H1 (cell line): ENCODE results near the gene BTN1A1. TPM values are rescaled to one million over a fixed set of nuclear protein-coding genes. Genes with fewer than 3 reads are reported as not detected.
A peak's percentile ranks its signal among the peaks of the same experiment; 100 is the strongest.

Experiments
- CTCF ChIA-PET: fragments of 300-600 bp; sonication (Branson Sonifier 250); formaldehyde crosslinking; loops from one replicate; lab custom pipeline; 2021; ENCODE audit not compliant: partially characterized antibody; lab: Charles Lee
- POLR2A ChIA-PET: fragments of 300-600 bp; sonication (Branson Sonifier 250); formaldehyde crosslinking; loops from one replicate; lab custom pipeline; 2021; ENCODE audit warnings: inconsistent platforms; ENCODE audit not compliant: partially characterized antibody; lab: Charles Lee
- DNase-seq, 2 experiments: peaks; one replicate each; pipeline versions ENCODE4 v3.0.0 to v3.0.0-alpha.2; 2010 to 2022; ENCODE audit warnings: low spot score in 2 of 2, low read depth in 1 of 2, mixed read lengths in 1 of 2
- FAIRE-seq: peaks from 2 replicates; lab custom pipeline; 2011; peaks lifted over from hg19 to GRCh38; lab: Jason Lieb, UNC
- H2AFZ ChIP-seq: 2 replicates; pipeline ENCODE4 v1.8.1; 2012; ENCODE audit warnings: low read length, inconsistent platforms
- H2AK5ac ChIP-seq: 2 replicates; pipeline ENCODE4 v1.6.1; 2013; ENCODE audit warnings: low read depth, low read length
- H2BK120ac ChIP-seq: replicated peaks from 2 replicates; pipeline ENCODE3; 2013; ENCODE audit warnings: low read depth, low read length, inconsistent platforms
- H2BK12ac ChIP-seq: 2 replicates; pipeline ENCODE4 v1.6.1; 2013; ENCODE audit warnings: low read depth, low read length
- H2BK15ac ChIP-seq: 2 replicates; pipeline ENCODE4 v1.6.1; 2013; ENCODE audit warnings: low read length
- H2BK20ac ChIP-seq: 2 replicates; pipeline ENCODE4 v1.6.1; 2013; ENCODE audit warnings: low read length
- H2BK5ac ChIP-seq: 2 replicates; pipeline ENCODE4 v1.6.1; 2013; ENCODE audit warnings: low read depth, low read length
- H3K14ac ChIP-seq: 2 replicates; pipeline ENCODE4 v1.6.1; 2013; ENCODE audit warnings: inconsistent platforms; ENCODE audit not compliant: insufficient read length
- H3K18ac ChIP-seq: 2 replicates; pipeline ENCODE4 v1.6.1; 2013; ENCODE audit warnings: low read length; ENCODE audit errors: extremely low read depth
- H3K23ac ChIP-seq: 2 replicates; pipeline ENCODE4 v1.6.1; 2013; ENCODE audit warnings: inconsistent platforms; ENCODE audit not compliant: insufficient read length
- H3K23me2 ChIP-seq: 2 replicates; pipeline ENCODE4 v1.6.1; 2013; ENCODE audit warnings: low read depth, low read length
- H3K27ac ChIP-seq: 2 replicates; pipeline ENCODE4 v1.6.1; 2011; ENCODE audit warnings: low read depth, low read length, inconsistent platforms
- H3K27me3 ChIP-seq, 4 experiments: replicated peaks in 1 of 4; 1 replicate in 1 of 4; 2 replicates in 3 of 4; pipeline versions ENCODE4 v1.6.1 to v1.8.1; 2011 to 2013; ENCODE audit warnings: low read length in 3 of 4, mild to moderate bottlenecking in 3 of 4, inconsistent platforms in 2 of 4, mixed read lengths in 2 of 4, moderate library complexity in 1 of 4; ENCODE audit not compliant: control insufficient read depth in 3 of 4, insufficient read depth in 3 of 4; ENCODE audit errors: extremely low read depth in 1 of 4
- H3K36me3 ChIP-seq, 4 experiments: 2 replicates each; pipeline versions ENCODE4 v1.6.1 to v1.8.1; 2011 to 2013; ENCODE audit warnings: mild to moderate bottlenecking in 4 of 4, low read length in 3 of 4, moderate library complexity in 2 of 4, control low read depth in 1 of 4, inconsistent platforms in 1 of 4; ENCODE audit not compliant: insufficient read depth in 4 of 4, control insufficient read depth in 2 of 4
- H3K4ac ChIP-seq: replicated peaks from 2 replicates; pipeline ENCODE3; 2013; ENCODE audit warnings: low read length, low read depth, mixed read lengths, inconsistent platforms; ENCODE audit not compliant: insufficient read length
- H3K4me1 ChIP-seq, 4 experiments: replicated peaks in 1 of 4; 1 replicate in 1 of 4; 2 replicates in 3 of 4; pipeline versions ENCODE4 v1.6.1 to v1.8.1; 2011 to 2013; ENCODE audit warnings: low read length in 3 of 4, inconsistent platforms in 2 of 4, mixed read lengths in 1 of 4; ENCODE audit not compliant: insufficient read depth in 4 of 4, control insufficient read depth in 3 of 4
- H3K4me2 ChIP-seq, 2 experiments: 2 replicates each; pipeline versions ENCODE4 v1.6.1 to v1.8.1; 2011 to 2013; ENCODE audit warnings: low read depth in 2 of 2, low read length in 2 of 2, control low read depth in 1 of 2, inconsistent platforms in 1 of 2, mild to moderate bottlenecking in 1 of 2; ENCODE audit not compliant: insufficient read depth in 1 of 2
- H3K4me3 ChIP-seq, 4 experiments: fragments of 200-600, 300-600 bp in 1 of 4; sonication (generic), shearing (Covaris generic), sonication (Bioruptor Twin) in 1 of 4; 2 replicates each; pipeline versions ENCODE4 v1.5.1 to v1.8.1; 2011 to 2016; ENCODE audit warnings: low read length in 4 of 4, low read depth in 3 of 4, control low read depth in 2 of 4, inconsistent platforms in 2 of 4, mild to moderate bottlenecking in 2 of 4, mixed read lengths in 1 of 4, moderate library complexity in 1 of 4; ENCODE audit not compliant: insufficient read depth in 2 of 4; ENCODE audit errors: extremely low read depth in 1 of 4
- H3K56ac ChIP-seq: replicated peaks from 2 replicates; pipeline ENCODE3; 2013; ENCODE audit warnings: low read depth, mild to moderate bottlenecking, mixed read lengths, low read length, inconsistent platforms; ENCODE audit not compliant: insufficient read length
- H3K79me1 ChIP-seq: 2 replicates; pipeline ENCODE4 v1.6.1; 2013; ENCODE audit warnings: low read depth, low read length, control low read depth
- H3K79me2 ChIP-seq, 2 experiments: 2 replicates each; pipeline versions ENCODE4 v1.6.1 to v1.8.1; 2012 to 2013; ENCODE audit warnings: low read length in 2 of 2, mild to moderate bottlenecking in 2 of 2, inconsistent platforms in 1 of 2; ENCODE audit not compliant: insufficient read depth in 2 of 2, control insufficient read depth in 1 of 2
- H3K9ac ChIP-seq, 4 experiments: replicated peaks in 1 of 4; 1 replicate in 1 of 4; 2 replicates in 3 of 4; pipeline versions ENCODE4 v1.6.1 to v1.8.1; 2011 to 2013; ENCODE audit warnings: low read depth in 3 of 4, low read length in 3 of 4, control low read depth in 2 of 4, mild to moderate bottlenecking in 2 of 4, moderate library complexity in 2 of 4, inconsistent platforms in 1 of 4; ENCODE audit errors: extremely low read depth in 1 of 4
- H3K9me3 ChIP-seq, 2 experiments: 2 replicates each; pipeline versions ENCODE4 v1.6.1 to v1.8.1; 2012 to 2013; ENCODE audit warnings: mild to moderate bottlenecking in 2 of 2, moderate library complexity in 2 of 2, control low read depth in 1 of 2, inconsistent platforms in 1 of 2, low read depth in 1 of 2, low read length in 1 of 2, mixed read lengths in 1 of 2; ENCODE audit not compliant: insufficient read depth in 2 of 2
- H4K20me1 ChIP-seq, 2 experiments: replicated peaks in 1 of 2; 2 replicates each; pipeline versions ENCODE3 to v1.8.1; 2011 to 2013; ENCODE audit warnings: inconsistent platforms in 2 of 2, low read length in 2 of 2, mild to moderate bottlenecking in 1 of 2; ENCODE audit not compliant: insufficient read depth in 2 of 2, control insufficient read depth in 1 of 2
- H4K5ac ChIP-seq: 2 replicates; pipeline ENCODE4 v1.6.1; 2013; ENCODE audit warnings: low read length, low read depth, mixed read lengths, inconsistent platforms; ENCODE audit not compliant: insufficient read length
- H4K8ac ChIP-seq: 2 replicates; pipeline ENCODE4 v1.8.0; 2013; ENCODE audit warnings: mild to moderate bottlenecking, moderate library complexity, low read length, inconsistent platforms; ENCODE audit not compliant: insufficient read depth; ENCODE audit errors: extremely low read depth
- H4K91ac ChIP-seq: replicated peaks from 2 replicates; pipeline ENCODE3; 2013; ENCODE audit warnings: low read length, mixed read lengths, inconsistent platforms; ENCODE audit not compliant: insufficient read length
- POLR2A ChIP-seq, 2 experiments: IDR thresholded peaks; 1 replicate in 1 of 2; 2 replicates in 1 of 2; pipeline ENCODE4 v1.6.1; 2011; ENCODE audit warnings: low read depth in 2 of 2, low read length in 2 of 2, mild to moderate bottlenecking in 2 of 2; ENCODE audit errors: control extremely low read depth in 1 of 2
- RFX5 ChIP-seq: IDR thresholded peaks from 2 replicates; pipeline ENCODE4 v1.6.1; 2011; ENCODE audit warnings: low read depth, low read length, improper control_type of control experiment, borderline replicate concordance
- SIN3A ChIP-seq, 2 experiments: IDR thresholded peaks in 1 of 2; conservative IDR thresholded peaks in 1 of 2; 2 replicates each; pipeline ENCODE4 v1.6.1; 2011 to 2012; ENCODE audit warnings: low read length in 2 of 2, improper control_type of control experiment in 1 of 2, low read depth in 1 of 2, mild to moderate bottlenecking in 1 of 2
- WGBS, 2 experiments: shearing (Covaris generic) in 1 of 2; methylation state at CpG; one replicate each; pipeline versions ENCODE4 v1.1.6 to v1.1.7; 2013 to 2015; ENCODE audit warnings: low lambda C conversion rate in 2 of 2, mixed read lengths in 2 of 2, inconsistent platforms in 1 of 2, low coverage in 1 of 2, missing lambda C conversion rate in 1 of 2; ENCODE audit not compliant: insufficient replicate concordance in 2 of 2, insufficient coverage in 1 of 2, insufficient read length in 1 of 2; ENCODE audit errors: extremely low coverage in 1 of 2, missing lambda C conversion rate in 1 of 2; 5-methylcytosine and 5-hydroxymethylcytosine counted together
- polyA plus RNA-seq, 7 experiments: library from polyadenylated mRNA; depleted of rRNA in 3 of 7; stranded (reverse) in 5 of 7; unstranded in 2 of 7; fragments of >200 nt in 5 of 7; fragments of 200-250 nt in 2 of 7; gene quantifications; 1 replicate in 5 of 7; 2 replicates in 1 of 7; 4 replicates in 1 of 7; pipeline versions ENCODE4 v1.2.1 to v1.2.3, GENCODE V29; 2011 to 2013; ENCODE audit warnings: missing spikeins in 2 of 7, mixed read lengths in 2 of 7
- total RNA-seq: library from RNA; stranded (reverse); fragmentation: NEBNext Ultra II Directional; extraction: Animal tissue kit (Norgen Biotek cat#: 25700); gene quantifications from 2 replicates; pipeline ENCODE4 v1.2.1, GENCODE V29; 2021

The BTN1A1 gene
- total and polyA plus RNA-seq, 2 of the 8 experiments (the other 6 are each of a cell fraction or from before 2014, with no cell fraction given) = 0.28 to 0.35 TPM

GRCh38 chr6:26475823-26476729, 24.0 kb upstream of the BTN1A1 start:
- H3K27ac ChIP-seq = no peak overlapping the region
- no peak overlapping the region for H4K8ac ChIP-seq
- H3K9ac ChIP-seq = no peak overlapping the region
- POLR2A ChIA-PET = interaction anchor here (0.9 to 1.8 kb wide), 3 partner anchors 11 to 65 kb away, joined by 4 to 5 read pairs (median 4); no protein-coding TSS in a partner anchor
- no peak overlapping the region for H2AK5ac ChIP-seq
- peak overlapping the region; percentile 21 to 63; a peak in 3 of 4 replicates for H3K4me2 ChIP-seq
- DNase-seq (no peak), FAIRE-seq (no peak)
- H3K36me3 ChIP-seq = no peaks in the 10 kb centered on the region
- H3K14ac ChIP-seq = no peak overlapping the region
- H3K18ac ChIP-seq = 0 out of 2 replicates have a peak overlapping the region, but pooled peaks have one; percentile 13
- no peak overlapping the region for H4K5ac ChIP-seq
- CTCF ChIA-PET = interaction anchor here (0.8 to 1.8 kb wide), 6 partner anchors 11 to 55 kb away, joined by 3 to 7 read pairs (median 4); no protein-coding TSS in a partner anchor
- H2BK20ac ChIP-seq = no peak overlapping the region
- WGBS, 2 experiments = 63% methylated on average over 7 of the region's 7 CpGs; no CpG with 5 or more reads in 1 of the 2 experiments
- H2BK120ac ChIP-seq = no peak overlapping the region
- peaks cover 0 to 3% of the 10 kb centered on the region in 2 experiments; a peak in 2 of 4 replicates for H3K9me3 ChIP-seq
- no peak overlapping the region for H4K91ac ChIP-seq
- H2BK15ac ChIP-seq = no peak overlapping the region
- no peaks in the 10 kb centered on the region for H3K23me2 ChIP-seq
- no peak overlapping the region for H3K4me3 ChIP-seq
- peak overlapping the region; percentile 70; the same call in 1 of the 2 replicates for H2AFZ ChIP-seq
- peaks cover 6 to 14% (median 10%) of the 10 kb centered on the region in 4 experiments; a peak in 5 of 7 replicates for H3K4me1 ChIP-seq
- TF ChIP-seq RFX5 (peak; percentile 58; the same call in 1 of the 2 replicates), SIN3A (conservative IDR thresholded peaks at IDR 0.05 in 1 of 2, IDR thresholded peaks at IDR 0.05 in 1 of 2; ENCODE audit: low read depth in 1 of 2, low read length in 2 of 2) (no peak), POLR2A (IDR thresholded peaks at IDR 0.05; ENCODE audit: control extremely low read depth in 1 of 2, low read depth in 2 of 2, low read length in 2 of 2) (no peak)
- H2BK5ac ChIP-seq = no peak overlapping the region
- no peaks in the 10 kb centered on the region for H3K79me1 ChIP-seq
- no peaks in the 10 kb centered on the region for H3K79me2 ChIP-seq
- H4K20me1 ChIP-seq = no peaks in the 10 kb centered on the region
- no peak overlapping the region for H3K56ac ChIP-seq
- no peak overlapping the region for H3K23ac ChIP-seq
- H3K27me3 ChIP-seq = no peaks in the 10 kb centered on the region
- H2BK12ac ChIP-seq = no peak overlapping the region
- H3K4ac ChIP-seq = no peak overlapping the region
